ENCODE measurements around the gene LCN1.
"Not testable (repeated sequence)": the region's sequence is repeated elsewhere in the genome, so short reads cannot be mapped to it uniquely, and the experiment has no call there.

Gene LCN1

DNA sequence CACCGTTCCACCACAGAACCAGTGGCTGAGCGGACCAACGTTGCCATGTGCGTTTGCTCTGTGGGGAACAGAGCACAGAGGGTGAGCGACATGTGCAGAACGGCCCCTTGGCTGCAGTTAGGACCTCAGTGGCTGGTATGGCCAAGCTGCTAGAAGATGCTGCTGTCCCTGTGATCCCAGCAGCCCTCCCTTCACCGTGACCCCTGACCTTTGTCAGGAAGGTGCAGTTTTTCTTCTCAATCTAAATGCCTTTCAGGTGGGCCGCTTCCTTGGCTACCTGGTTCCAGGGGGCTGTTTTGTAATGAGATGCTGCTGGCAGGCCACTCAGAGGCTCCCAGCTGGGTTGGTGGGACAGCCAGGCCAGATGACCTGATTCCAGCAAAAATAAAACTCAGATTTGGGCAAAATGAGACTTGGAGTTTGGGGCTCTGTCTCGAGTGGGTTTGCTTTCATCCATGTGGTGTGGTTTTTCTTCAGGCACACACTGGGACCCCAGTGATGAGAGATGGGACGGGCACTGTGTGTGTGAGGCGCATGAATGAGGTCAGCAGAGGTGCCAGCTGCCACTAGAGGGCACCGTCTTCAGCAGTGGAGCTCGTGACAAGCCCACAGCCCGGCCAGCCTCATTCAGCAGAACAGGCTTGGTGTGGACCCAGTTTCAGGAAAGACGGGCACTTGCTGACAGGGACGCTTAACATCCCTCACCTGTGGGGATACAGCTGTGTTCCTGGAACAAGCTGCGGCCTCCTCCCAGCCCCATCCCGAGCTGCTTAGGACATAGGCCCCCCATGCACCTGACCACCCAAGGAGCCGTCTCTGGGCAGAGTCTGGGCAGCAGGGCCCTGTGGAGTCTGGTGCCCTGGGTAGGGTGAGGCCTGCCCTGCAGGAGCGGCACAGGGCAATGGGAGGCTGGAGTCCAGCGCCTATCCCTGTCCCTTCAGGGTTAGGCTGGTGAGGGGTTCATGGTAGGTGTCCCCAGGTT, 16.7 kb upstream of the LCN1 start:
- DNase-seq (ENCODE audit: low read depth in 2 of 3, low spot score in 2 of 3), result no peak

DNA sequence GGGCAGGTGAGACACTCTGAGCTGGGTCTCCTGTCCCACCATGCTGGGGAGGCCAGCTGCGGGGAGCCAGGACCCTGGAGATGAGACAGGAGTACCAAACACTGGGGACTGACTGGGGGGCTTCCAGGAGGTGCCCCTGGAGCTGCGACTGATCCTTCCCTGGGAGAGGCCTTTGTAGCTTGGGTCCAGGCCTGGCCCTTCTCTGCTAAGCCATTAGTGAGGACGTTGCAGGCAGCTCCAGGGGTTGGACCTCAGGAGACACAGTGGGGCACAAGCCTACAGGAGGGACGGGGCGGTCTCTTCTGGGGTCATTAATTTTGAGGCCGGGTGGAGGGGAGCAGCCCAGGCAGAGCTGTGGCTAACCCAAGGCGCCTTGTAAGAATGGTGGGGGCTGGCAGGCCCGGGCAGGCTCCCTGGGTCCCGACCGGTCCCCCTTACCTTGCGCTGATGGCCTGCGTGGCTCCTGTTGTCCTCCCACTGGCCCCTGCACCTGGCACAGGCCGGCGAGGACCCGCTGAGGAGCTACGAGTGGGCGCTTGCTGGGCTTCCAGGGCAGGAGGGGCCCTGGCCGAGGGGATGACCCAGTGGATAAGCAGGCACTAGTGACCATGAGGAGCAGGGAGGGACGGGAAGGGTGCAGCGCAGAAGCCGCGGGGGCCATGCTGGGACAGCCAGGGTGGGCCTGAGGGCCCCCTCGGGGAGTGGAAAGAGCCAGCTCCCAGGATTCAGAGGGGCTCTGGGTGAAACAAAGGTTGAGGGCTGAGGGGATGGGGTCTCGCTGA, 15.6 kb upstream of the LCN1 start:
- DNase-seq (ENCODE audit: low read depth in 2 of 3, low spot score in 2 of 3), result no peak

DNA sequence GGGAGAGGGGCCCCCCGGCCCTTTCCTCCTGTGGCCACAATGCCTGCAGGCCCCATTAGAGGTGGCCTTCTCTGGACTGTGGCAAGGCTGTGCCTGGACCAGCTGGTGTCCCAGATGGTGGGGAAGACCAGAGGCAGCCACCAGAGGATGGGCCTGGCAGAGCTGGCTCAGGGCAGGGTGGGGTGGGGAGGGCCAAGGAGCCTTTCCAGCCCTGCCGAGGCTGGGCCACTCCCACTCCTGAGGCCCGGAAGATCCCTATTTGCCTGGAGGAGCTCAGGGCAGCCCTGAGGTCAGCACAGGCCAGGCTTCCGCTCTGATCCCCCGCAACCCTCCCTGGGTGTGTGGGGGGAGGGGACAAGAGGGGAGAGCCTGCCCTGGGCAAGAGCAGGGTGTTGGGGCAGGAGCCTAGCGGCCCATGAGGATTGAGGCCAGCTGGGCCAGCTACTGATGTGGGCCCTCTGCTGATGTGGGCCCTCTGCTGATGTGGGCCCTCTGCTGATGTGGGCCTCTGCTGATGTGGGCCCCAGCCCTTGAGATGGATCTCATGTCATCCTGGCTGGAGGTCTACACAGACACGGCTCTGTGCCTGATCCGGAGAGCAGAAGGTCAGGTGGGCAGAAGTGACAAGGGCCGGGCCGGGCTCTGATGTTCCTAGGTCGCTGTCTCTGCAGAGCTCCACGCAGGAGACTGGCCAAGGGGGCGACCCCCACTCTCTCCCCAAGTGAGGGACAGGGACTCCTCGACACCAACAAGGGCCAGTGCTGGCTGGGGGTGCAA, 14.7 kb upstream of the LCN1 start:
- no peak for DNase-seq (ENCODE audit: low read depth in 2 of 3, low spot score in 2 of 3)

DNA sequence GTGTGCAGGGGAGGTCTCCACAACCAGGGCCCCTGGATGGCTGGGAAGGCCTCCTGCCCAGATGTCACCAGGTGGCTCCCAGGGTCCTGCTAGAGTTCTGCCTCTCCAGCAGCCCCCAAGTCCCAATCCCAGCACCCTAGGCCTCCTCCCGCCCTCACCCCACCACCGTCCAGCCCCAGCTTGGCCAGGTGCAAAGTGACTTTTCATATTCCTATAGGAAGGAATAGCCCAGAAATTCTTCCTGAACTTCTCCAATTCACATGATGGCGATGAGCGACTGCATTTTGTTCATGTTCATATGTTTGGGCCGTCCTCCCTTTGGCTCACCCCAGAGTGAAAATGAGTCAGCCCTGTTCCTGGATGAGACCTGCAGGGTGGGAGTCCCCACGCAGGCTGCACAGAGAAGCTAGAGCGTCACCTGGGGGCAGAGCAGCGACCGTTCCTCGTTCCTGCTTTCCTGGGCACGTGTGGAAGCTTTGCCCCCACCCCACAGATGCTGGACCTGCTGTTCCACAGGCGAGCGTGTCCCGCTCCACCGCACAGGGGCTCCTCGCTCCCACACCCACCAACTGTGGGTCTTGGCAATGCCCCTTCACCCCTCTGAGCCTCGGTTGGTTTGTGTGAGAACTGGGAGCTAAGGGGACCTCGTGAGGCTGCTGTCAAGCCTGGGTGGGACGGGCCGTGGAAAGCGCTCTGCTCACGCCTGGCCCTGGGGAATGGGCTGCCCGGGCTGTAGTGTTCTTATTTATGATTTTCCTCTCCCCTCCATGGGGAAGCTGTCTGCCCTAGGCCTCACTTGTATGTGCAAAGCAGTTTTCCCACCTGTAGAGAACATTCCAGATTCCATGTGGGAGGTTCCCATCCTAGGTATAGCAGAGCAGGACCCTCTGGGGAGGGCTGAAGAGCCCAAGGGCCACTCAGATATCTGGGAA, 13.9 kb upstream of the LCN1 start:
- no peak for DNase-seq (ENCODE audit: low read depth in 2 of 3, low spot score in 2 of 3)

DNA sequence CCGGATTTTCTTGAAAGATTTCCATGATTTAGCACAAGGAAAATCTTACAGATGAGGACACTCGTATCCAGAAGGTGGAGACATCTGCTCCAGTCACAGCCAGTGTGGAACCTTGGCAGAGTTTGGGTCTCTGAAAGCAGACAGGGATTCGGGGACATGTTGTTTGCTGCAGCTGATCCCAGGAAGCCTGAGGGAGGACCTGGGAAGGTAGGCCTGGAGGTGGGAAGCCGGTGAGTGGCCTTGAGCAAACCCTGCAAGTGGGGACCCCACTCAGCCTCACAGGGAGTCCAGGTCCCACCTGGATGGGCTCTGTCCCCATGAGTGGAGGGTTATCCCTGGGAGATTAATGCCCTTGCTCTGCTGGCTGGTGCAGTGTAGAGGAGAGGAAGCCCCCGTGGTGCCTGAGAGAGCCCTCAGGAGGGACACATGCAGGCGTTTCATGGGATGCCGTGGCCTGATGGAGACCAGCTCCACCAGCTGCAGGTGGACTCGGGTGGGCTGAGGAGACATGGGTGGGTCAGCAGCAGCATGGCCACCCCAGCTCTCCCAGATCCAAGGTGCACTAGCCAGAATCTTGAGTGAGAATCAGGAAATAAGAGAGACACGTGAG, 12.9 kb upstream of the LCN1 start:
- no peak for DNase-seq (ENCODE audit: low read depth in 2 of 3, low spot score in 2 of 3)

DNA sequence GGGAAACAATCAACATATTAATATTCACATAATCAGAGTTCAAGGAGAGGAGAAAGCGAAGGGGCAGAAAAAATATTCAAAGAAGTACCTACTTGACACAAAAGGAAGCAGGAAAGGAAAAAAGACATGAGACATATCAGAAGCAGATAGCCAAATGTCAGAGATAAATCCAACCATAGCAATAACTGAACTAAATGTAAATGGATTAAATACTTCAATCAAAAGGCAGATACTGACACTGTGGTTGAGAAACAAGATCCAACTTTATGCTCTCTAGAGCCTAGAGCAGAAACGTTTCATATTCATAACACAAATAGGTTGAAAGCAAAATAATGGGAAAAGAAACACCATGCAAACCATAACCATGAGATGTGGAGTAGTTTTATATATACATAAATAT, 11.8 kb upstream of the LCN1 start:
- DNase-seq (ENCODE audit: low read depth in 2 of 3, low spot score in 2 of 3), result no peak

DNA sequence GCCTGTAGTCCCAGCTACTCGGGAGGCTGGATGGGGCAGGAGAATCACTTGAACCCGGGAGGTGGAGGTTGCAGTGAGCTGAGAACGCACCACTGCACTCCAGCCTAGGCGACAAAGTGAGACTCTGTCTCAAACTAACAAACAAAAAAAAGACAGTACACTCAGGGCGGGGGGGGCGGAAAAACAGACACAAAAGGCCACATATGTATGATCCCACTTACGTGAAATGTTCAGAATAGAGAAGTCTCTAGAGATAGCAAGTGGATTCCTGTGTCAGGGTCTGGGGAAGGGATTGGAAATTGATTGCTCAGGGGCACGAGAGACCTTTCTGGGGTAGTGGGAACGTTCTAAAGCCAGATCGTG, 9.0 kb upstream of the LCN1 start:
- no peak for DNase-seq (ENCODE audit: low read depth in 2 of 3, low spot score in 2 of 3)

DNA sequence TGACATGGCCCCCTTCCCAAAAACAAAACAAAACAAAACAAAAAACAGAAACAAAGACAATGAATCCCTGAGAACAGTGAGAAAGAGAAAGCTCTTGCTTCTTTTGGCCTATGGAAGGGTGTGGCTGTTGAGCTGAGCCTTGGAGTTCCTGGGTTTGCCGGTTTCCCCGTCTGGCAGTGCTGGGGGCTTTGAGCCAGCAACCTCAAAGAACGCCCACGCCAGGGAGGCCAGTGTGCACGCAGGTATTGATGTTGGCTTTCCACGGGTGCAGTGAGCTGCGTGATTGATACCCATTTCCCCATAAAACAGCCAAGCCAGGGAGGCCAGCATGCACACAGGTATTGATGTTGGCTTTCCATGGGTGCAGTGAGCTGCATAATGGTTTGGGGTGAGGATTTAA, 8.3 kb upstream of the LCN1 start:
- DNase-seq (ENCODE audit: low read depth in 2 of 3, low spot score in 2 of 3), result no peak

DNA sequence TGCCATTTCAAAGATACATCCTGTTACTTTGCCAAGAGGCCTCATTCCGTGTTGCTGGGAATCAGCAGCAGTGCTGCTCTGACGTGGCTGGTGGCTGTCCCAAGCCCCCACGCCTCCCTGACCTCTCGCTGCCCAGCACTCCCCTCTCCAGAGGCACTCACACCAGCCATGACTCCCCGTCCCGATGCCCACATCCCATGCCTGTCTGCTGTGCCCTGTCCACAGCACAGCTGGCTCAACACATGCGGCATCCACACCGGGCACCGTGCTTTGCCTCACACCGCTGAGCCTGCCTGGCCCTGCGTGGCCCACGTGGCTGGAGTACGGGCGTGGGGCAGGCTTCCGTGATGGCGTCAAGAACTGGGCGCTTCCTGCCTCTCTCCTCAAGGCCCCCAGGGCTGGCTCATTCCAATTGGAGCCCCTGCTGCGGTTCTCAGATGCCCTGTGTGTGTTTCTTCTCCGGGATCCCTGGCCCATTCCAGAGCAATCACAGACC, 7.8 kb upstream of the LCN1 start:
- DNase-seq (ENCODE audit: low read depth in 2 of 3, low spot score in 2 of 3), result no peak

DNA sequence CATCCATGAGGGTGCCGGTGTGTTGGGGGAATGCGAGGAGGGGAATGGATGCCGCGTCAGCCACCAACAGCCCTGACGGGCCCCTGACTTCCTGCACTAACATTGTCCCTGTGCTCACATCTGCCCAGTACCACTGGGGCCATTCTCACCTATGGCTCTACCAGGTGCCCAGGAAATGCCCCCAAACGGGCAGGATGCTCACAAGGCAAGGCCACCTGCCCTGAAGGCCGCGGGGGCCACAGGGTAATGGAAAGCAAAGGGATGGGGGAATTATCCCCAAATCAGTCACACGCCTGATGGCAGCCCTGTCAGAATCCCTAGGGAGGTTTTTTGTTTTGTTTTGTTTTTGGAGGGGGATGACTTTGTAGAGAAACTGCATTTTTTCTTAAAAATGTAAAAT, 7.3 kb upstream of the LCN1 start:
- DNase-seq (ENCODE audit: low read depth in 2 of 3, low spot score in 2 of 3), result not testable (repeated sequence)

DNA sequence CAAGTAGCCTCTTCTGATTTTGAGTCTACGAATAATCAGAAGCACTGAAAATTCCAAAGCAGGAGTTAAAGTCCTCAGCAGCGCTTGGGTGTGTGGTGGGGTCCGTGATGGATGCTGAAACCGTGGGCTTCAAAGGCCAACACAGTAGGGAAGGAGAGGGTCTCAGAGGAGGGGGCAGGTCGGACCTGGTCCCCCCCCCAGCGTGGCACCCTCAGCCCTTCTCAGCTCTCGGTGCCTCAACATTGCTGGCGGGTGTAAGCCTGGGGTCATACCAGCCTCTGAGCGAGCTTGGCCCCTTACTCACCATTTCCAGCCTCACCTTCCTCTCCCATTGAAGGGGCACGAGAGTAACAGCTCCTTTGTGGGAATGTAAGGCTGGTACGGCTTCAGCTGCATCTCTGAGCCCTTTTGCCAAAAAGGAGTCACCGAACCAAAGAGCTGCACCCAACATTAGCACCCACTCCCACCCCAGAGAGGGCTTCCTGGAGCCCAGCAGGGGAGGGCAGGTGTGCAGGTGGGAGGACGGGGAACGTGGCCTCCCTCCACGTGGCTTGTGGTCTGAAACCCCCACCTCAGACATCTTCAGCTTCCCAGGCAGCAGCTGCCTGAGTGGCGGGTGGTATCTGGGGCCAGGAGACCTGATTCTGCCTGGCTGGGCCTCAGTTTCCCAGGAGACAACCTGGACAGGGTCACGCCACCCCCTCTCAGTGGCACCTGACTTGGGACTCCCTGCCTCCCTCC, 6.7 kb upstream of the LCN1 start:
- DNase-seq (ENCODE audit: low read depth in 2 of 3, low spot score in 2 of 3), result no peak

DNA sequence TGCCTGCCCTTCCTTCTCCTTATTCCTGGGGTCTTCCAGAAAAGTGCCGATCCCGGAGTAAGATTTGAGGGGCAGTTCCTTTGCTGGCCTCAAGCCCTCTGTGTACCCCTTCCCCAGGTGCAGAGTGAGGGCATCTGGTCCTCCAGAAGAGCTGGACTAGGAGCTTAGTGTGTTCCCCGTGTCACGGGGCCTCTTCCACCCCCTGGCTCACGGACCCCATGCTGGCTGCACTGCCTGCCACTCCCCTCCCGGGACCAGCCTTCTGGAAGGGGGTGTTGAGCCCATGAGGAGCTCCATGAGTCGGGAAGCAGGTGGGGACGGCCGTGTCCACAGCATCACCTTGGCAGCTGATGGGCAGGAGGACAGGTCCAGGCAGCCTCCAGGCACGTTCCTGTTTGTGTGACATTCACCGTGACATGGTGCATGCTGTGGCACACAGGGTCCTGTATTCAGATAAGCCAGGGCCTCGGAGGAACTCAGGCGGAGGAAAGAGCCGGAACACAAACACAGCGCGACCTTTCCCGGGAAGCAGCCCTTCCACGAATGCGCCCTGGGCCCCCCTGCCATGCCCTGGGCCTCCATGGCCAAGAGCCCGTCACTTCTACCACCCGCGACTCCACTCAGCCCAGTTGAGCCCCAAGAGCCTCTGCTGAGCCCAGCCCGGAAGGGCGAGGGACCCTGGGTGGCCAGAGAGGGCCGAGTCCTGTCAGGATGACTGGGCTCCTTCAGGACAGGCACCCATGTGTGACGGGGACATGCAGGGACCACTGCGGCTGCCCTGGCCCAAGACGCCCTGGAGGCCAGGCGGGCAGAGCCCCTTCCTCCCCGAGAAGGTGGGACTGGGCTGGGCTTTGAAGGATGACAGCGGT, 5.9 kb upstream of the LCN1 start:
- no peak for DNase-seq (ENCODE audit: low read depth in 2 of 3, low spot score in 2 of 3)

DNA sequence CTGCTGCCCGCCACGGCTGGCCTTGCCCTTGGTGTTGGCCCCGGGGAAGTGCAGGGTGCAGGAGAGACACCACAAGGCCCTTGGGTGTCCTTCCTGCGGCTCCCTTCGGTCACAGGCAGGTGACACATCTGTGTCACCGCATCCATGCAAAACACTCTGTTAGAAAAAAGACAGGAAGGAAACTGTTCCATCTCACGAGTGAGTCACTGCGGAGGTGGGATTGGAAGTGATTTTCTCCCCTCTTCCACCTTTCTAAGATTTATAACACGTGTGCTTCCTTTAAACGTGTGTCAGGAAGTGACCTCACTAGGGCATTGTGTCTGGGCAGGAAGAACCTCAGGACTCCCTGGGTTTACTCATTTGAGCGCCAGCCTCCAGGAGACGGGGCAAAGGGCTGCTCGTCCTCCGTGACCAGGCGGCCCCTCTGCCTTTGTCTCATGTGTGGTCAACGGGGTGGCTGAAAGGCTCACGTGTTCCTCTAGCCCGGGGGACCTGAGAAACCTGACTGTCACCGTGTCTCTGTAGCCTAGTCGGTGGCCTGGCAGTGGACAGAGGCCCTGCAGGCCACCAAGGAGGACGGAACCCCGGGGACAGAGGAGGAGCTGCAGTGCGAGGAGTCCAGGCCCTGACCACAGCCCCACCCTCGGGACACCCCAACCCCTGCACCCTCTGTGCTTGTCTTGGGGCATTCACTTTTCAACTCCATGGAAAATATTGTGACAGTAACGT, 4.9 kb upstream of the LCN1 start:
- DNase-seq (ENCODE audit: low read depth in 2 of 3, low spot score in 2 of 3), result no peak

DNA sequence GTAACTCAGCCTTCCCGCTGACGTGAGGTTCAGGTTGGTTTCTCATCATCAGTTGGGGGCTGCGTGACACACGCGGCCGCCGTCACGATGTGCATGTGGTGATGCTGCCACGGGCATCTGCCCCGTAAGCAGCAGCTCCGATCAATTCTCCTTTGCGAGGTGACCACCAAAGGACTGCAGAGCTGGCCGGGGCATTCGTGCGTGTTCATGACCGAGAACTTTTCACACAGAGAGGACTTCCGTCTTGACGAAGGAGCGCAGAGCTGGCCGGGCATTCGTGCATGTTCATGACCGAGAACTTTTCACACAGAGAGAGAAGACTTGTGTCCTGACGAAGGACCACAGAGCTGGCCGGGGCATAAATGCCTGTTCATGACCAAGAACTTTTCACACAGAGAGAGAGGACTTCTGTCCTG, 3.8 kb upstream of the LCN1 start:
- DNase-seq (ENCODE audit: low read depth in 2 of 3, low spot score in 2 of 3), result no peak

DNA sequence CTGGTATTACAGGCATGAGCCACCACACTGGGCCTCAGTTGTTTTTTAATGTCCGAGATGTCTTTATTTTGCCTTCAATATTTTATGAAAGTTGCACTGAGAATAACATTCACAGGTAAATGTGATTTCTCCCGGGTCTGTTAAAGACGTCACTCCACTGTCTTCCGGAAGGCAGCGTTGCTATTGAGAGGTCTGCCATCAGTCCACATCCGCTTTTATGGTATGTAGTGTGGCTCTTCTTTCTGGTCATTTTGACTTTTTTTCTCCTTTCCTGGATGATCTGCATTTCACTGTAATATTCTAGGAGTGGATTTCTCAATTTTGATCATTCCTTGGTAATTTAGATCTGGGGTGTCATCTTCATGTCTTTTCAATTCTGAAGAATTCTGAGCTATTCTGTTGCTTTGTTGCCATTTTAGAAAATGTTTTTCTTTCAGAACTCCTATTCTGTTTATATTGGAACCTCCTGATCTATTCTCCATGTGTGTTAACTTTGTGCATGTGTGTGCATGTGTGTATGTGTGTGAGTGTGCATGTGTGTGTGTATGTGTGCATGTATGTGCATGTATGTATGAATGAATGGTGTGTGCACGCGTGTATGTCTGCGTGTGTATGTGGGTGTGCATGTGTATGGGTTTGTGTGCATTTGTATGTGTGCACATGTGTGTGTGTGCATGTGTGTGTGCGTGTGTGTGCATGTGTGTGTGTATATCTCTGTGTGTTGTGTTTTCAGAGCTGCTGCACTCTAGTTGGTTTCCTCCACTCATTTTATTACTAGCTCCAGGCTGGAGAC, 1.9 kb upstream of the LCN1 start:
- DNase-seq (ENCODE audit: low read depth in 2 of 3, low spot score in 2 of 3), result no peak

DNA sequence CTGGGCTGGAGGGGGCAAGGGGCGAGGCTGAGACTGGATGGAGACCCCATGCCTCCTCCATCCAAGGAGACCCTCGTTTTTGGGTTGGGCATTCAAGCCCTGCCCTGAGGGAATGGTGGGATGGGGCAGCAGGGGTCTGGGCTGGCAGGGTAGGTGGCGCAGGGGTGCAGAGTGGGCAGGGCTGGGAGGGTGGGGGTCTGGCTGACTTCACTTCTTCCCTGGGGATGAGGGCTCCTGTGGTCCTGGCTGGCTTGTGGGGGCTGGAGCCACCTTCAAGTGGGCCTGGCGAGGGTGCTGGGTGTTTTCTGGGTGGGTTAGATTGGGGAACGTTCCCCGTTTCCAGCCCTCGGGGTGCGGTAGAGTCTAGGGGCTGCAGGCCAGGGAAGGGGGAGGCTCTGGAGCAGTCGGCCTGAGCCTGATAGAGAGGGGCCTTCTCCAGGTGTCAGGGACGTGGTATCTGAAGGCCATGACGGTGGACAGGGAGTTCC, 412 bp downstream of the LCN1 start:
- no peak for DNase-seq (ENCODE audit: low read depth in 2 of 3, low spot score in 2 of 3)
